GM18858 (cell line): ENCODE data around the gene APOL6.

Experiments
- ATAC-seq: cut with Tn5 transposase; IDR thresholded peaks from one replicate; pipeline ENCODE4 v1.9.1; 2021; ENCODE audit not compliant: unreplicated experiment

The APOL6 gene

GRCh38 chr22:35648066-35649025 is at the start of gene APOL6:
TSS of gene APOL6 (plus strand) at chr22:35648446. CDS start at chr22:35656426, 7,980 bp downstream.
- no peak for ATAC-seq

- ATAC-seq: no peak
Observed at GRCh38 chr22:35599364-35599763, 48.9 kb upstream of the APOL6 start.

GRCh38 chr22:35600476-35600875 is 47.8 kb upstream of the APOL6 start:
- no peak for ATAC-seq

- no peak for ATAC-seq
Observed at GRCh38 chr22:35601013-35601580, 47.1 kb upstream of the APOL6 start.

GRCh38 chr22:35601743-35602615 is 46.3 kb upstream of the APOL6 start:
- ATAC-seq: no peak

GRCh38 chr22:35604621-35605368 is 43.5 kb upstream of the APOL6 start:
- no peak for ATAC-seq

- no peak for ATAC-seq
Observed at GRCh38 chr22:35605369-35605680, 42.9 kb upstream of the APOL6 start.

- no peak for ATAC-seq
Observed at GRCh38 chr22:35605851-35606481, 42.3 kb upstream of the APOL6 start.

- ATAC-seq: no peak
Observed at GRCh38 chr22:35606916-35607315, 41.3 kb upstream of the APOL6 start.

GRCh38 chr22:35608088-35608487 is 40.2 kb upstream of the APOL6 start:
- ATAC-seq: no peak

- no peak for ATAC-seq
Observed at GRCh38 chr22:35609261-35609660, 39.0 kb upstream of the APOL6 start.

- ATAC-seq: no peak
Observed at GRCh38 chr22:35609761-35610160, 38.5 kb upstream of the APOL6 start.

- ATAC-seq: no peak
Observed at GRCh38 chr22:35610741-35611140, 37.5 kb upstream of the APOL6 start.

- no peak for ATAC-seq
Observed at GRCh38 chr22:35611200-35611890, 36.9 kb upstream of the APOL6 start.

- ATAC-seq: no peak
Observed at GRCh38 chr22:35611891-35612576, 36.2 kb upstream of the APOL6 start.

- no peak for ATAC-seq
Observed at GRCh38 chr22:35612903-35613302, 35.3 kb upstream of the APOL6 start.

GRCh38 chr22:35614404-35614803 is 33.8 kb upstream of the APOL6 start:
- ATAC-seq: no peak

GRCh38 chr22:35615156-35615555 is 33.1 kb upstream of the APOL6 start:
- ATAC-seq: no peak

GRCh38 chr22:35616043-35616442 is 32.2 kb upstream of the APOL6 start:
- no peak for ATAC-seq
